GM18868 (cell line): Measurements from ENCODE around the gene MATN4.

Experiments
- ATAC-seq: cut with Tn5 transposase; IDR thresholded peaks from one replicate; pipeline ENCODE4 v1.9.1; 2021; ENCODE audit warnings: mild to moderate bottlenecking, moderate library complexity; ENCODE audit not compliant: unreplicated experiment

The MATN4 gene

DNA sequence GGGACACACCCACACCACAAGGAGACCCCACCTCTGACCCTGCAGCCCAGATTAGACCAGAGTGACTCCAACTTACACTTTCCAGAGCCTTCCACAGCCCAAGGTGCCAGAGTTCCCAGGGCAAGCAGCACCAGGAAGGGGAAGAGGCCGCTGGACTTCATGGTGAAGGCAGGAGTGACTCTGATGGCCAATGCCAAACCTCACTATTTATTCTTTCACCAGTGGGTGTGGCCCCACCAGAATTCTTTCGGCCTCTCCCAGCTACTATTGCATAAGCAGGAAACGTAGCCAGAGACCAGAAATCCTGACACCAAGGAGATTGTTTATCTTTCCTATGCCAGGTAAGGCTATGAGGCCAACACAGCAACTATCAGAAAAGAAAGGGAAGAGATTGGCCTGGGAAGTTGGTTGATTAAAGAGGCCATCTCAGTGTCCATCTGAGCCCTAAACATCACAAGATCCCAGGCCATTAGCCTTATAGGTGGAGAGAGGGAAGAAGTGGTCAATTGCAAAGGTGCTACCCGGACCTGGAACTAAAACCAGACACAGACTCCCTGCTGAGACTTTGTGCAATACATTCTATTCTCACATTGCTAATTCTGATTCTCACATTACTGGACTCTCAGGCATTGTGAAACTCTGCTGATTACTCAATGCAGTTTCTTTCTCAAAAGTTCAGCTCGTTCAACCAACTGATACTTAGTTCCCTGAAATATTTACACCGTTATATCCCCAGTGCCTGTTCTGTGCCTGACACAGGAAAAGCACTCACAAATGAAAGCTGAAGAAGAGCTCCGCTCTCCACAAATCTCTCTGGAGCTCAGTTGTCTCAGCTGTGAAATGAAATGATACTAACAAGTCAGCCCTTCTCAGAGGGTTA, 53.5 kb downstream of the MATN4 start, which contains the start of gene SLPI:
TSS of gene SLPI (minus strand) at position 182 of the 880 bp plus-strand sequence. CDS start at position 161, 21 bp downstream.
- ATAC-seq: no peak

DNA sequence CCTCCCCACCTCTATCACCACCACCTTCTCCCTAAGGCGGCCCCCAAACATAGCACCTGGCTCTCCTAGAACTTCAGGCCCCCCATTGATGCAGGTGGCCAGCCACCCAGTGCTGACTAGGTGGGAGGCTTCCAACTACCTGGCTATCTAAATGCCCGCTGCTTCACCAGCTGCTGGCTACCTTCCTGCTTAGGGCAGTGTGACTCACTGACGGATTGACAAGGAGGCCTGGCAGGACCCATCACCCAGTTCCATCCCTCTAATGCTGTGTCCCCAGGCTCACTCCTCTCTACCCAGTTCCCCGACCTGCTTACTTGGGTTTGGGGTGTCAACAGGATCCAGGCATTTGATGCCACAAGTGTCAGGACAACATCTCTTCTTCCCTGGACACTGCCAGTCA, 54.8 kb downstream of the MATN4 start:
- no peak for ATAC-seq

DNA sequence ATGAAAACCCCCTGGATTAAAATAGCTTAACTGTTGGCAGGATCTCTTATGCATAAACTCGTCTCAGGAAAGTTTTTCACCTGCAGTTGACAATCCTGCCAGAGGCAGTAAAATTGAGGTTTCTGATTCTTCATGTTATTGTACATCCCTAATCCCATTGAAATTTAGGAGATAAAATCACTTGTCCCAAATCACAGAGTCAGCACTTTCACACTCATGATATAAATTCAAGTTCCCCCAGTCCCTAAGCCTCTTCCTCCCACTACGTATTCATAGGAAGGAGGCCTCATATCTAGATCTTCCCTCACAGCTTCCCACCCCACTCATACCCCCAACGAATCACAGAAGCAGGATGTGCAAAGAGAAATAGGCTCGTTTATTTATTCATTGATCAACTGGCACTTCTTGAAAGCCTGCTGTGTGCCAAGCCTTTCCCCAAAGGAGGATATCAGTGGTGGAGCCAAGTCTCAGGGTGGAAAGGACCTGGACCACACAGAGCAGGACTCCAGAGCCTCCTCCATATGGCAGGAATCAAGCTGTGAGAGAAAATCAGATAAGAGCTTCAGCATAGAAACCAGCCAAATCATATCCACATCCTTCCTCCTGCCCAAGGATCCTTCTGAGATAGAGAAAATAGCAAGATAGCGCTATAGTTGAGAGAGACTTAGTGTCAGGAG, 56.1 kb downstream of the MATN4 start:
- ATAC-seq: no peak

DNA sequence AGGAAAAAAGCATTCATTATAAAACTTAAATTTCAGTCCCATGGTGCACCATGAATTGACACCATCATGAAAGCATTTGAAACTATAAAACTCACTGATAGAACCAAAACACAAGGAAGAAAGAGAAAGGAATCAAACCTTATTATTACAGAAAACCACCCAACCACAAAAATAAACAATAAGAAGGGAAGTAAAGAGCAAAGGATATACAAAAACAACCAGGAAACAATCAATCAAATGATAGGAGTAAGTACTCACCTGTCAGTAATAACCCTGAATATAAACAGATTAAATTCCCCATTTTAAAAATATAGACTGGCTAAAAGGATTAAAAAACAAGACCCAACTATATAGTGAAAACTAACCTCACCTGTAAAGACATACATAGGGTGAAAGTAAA, 59.5 kb downstream of the MATN4 start:
- no peak for ATAC-seq

DNA sequence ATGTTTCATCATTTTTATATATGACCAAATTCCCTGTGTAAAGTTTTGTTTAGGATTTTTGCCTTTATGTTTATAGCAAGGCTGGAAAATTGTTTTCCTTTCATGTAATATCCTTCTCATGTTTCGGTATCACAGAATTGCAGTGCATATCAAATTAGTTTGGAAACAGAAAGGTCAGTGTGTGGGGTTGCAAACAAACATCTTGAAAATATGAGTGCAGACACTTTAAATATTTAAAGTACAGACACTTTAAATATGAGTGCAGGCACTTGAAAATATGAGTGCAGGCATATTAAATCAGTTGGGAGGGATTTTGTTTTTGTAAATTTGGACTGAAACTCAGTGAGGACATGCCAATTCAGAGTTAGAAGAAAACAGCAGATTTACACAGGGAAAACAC, 60.2 kb downstream of the MATN4 start:
- no peak for ATAC-seq

DNA sequence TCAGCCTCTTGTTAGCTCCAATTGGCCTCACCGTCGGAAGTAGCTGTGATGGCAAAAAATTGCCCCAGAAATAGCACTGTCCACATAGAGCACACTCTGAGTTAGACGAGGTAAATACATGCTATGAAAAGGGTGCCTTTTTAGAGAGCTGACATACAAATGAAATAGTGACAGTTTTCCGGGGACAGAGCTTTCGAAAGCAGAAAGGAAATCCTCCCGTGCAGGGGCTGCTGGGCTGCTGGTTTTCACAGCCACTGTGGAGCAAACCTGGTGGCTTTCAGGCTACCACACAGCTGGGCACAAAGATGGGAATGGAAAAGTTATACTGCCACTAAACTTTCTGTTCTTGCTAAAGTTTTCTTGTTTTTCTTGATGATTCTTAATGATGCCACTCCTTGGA, 62.0 kb downstream of the MATN4 start:
- no peak for ATAC-seq
